K562 (cell line): ENCODE results near the gene HRH4. TPM values are rescaled to one million over a fixed set of nuclear protein-coding genes. Genes with fewer than 3 reads are reported as not detected.

Source experiments
- ATAC-seq: fragments of 200-7000 bp; cut with Tn5 transposase; 3 replicates; pipeline ENCODE4 v1.9.1; 2020; ENCODE audit warnings: moderate library complexity
- BruUV-seq: library from RNA; stranded (reverse); fragments of 400-500 nt; replicated peaks from 2 replicates; lab custom pipeline; 2021; lab: Mats Ljungman, UMichigan
- CTCF ChIA-PET: fragments of 300-600 bp; formaldehyde crosslinking; extraction: SDS; loops from one replicate; lab custom pipeline; 2021; ENCODE audit warnings: low intra/inter-chr PET ratio; lab: Yijun Ruan, JAX
- POLR2A ChIA-PET: fragments of 300-600, 350-650 bp; sonication (Branson Sonifier 250); formaldehyde crosslinking; extraction: SDS; loops from one replicate; lab custom pipeline; 2021; ENCODE audit warnings: antibody characterized with exemption, inconsistent platforms; lab: Yijun Ruan, JAX
- DNase-seq, 4 experiments: peaks; one replicate each; pipeline versions ENCODE4 v3.0.0 to v3.0.0-alpha.2; 2011 to 2018; ENCODE audit warnings: low spot score in 3 of 4, mixed read lengths in 3 of 4; ENCODE audit errors: extremely low read depth in 1 of 4
- FAIRE-seq: peaks from 2 replicates; lab custom pipeline; 2011; peaks lifted over from hg19 to GRCh38; lab: Jason Lieb, UNC
- H2AFZ ChIP-seq: 2 replicates; pipeline ENCODE4 v1.6.0; 2011; ENCODE audit warnings: low read depth, low read length, control low read depth, inconsistent platforms
- H3K27ac ChIP-seq: fragments of 200-600 bp; 3 replicates; pipeline ENCODE4 v1.8.0; 2011; ENCODE audit warnings: low read depth, mild to moderate bottlenecking, control low read depth, inconsistent platforms, low read length, moderate library complexity, mixed read lengths; ENCODE audit errors: extremely low read depth
- H3K27me3 ChIP-seq, 2 experiments: fragments of 300-600 bp in 1 of 2; 2 replicates in 1 of 2; 3 replicates in 1 of 2; pipeline versions ENCODE4 v1.6.0 to v1.8.0; 2011; ENCODE audit warnings: inconsistent platforms in 2 of 2, low read length in 2 of 2, mild to moderate bottlenecking in 1 of 2, mixed read lengths in 1 of 2, moderate library complexity in 1 of 2; ENCODE audit not compliant: control insufficient read depth in 2 of 2, insufficient read depth in 2 of 2
- H3K36me3 ChIP-seq: fragments of 300-600 bp; 3 replicates; pipeline ENCODE4 v1.8.0; 2011; ENCODE audit warnings: mild to moderate bottlenecking, low read length, inconsistent platforms; ENCODE audit not compliant: control insufficient read depth, insufficient read depth
- H3K4me1 ChIP-seq, 2 experiments: fragments of 200-600 bp in 1 of 2; replicated peaks in 1 of 2; 2 replicates in 1 of 2; 3 replicates in 1 of 2; pipeline versions ENCODE4 v1.5.1 to v1.8.0; 2011; ENCODE audit warnings: inconsistent platforms in 2 of 2, low read length in 2 of 2, mild to moderate bottlenecking in 1 of 2, mixed read lengths in 1 of 2, moderate library complexity in 1 of 2; ENCODE audit not compliant: control insufficient read depth in 2 of 2, insufficient read depth in 2 of 2
- H3K4me2 ChIP-seq: 2 replicates; pipeline ENCODE4 v1.6.1; 2011; ENCODE audit warnings: low read length, control low read depth, inconsistent platforms, mixed read lengths; ENCODE audit not compliant: insufficient read depth
- H3K4me3 ChIP-seq: fragments of 200-600 bp; sonication (generic), shearing (Covaris generic); 2 replicates; pipeline ENCODE4 v1.5.1; 2016; ENCODE audit warnings: control low read depth, inconsistent platforms
- H3K79me2 ChIP-seq: fragments of 200-600 bp; 3 replicates; pipeline ENCODE4 v1.8.0; 2011; ENCODE audit warnings: low read length, inconsistent platforms; ENCODE audit not compliant: control insufficient read depth, insufficient read depth
- H3K9ac ChIP-seq, 2 experiments: 2 replicates each; pipeline versions ENCODE4 v1.6.0 to v1.6.1; 2011; ENCODE audit warnings: low read depth in 2 of 2, low read length in 2 of 2, control low read depth in 1 of 2, inconsistent platforms in 1 of 2, mild to moderate bottlenecking in 1 of 2, mixed read lengths in 1 of 2; ENCODE audit not compliant: insufficient read depth in 1 of 2
- H3K9me1 ChIP-seq: one replicate; pipeline ENCODE4 v1.6.0; 2011; ENCODE audit warnings: inconsistent platforms, mild to moderate bottlenecking, low read length, moderate library complexity; ENCODE audit not compliant: control insufficient read depth, insufficient read depth
- H3K9me3 ChIP-seq: replicated peaks from 2 replicates; pipeline ENCODE4 v1.5.1; 2011; ENCODE audit warnings: low read depth, low read length, inconsistent platforms; ENCODE audit not compliant: control insufficient read depth, insufficient read depth
- H4K20me1 ChIP-seq: replicated peaks from 2 replicates; pipeline ENCODE4 v1.6.1; 2011; ENCODE audit warnings: low read length, inconsistent platforms, mixed read lengths; ENCODE audit not compliant: control insufficient read depth, insufficient read depth
- NR4A1 ChIP-seq, 2 experiments: fragments of 250-450 bp in 1 of 2; fragments of 450-650 bp in 1 of 2; sonication (Bioruptor Pico) in 1 of 2; IDR thresholded peaks; 2 replicates each; pipeline versions ENCODE4 v1.4.0 to v1.6.1; 2016 to 2020; ENCODE audit warnings: mild to moderate bottlenecking in 2 of 2, missing compliant biosample characterization in 1 of 2, missing genetic modification characterization in 1 of 2, moderate library complexity in 1 of 2
- RAD51 ChIP-seq: fragments of 450-650 bp; IDR thresholded peaks from 2 replicates; pipeline ENCODE4 v1.7.1; 2016; ENCODE audit warnings: low read depth, mild to moderate bottlenecking, borderline replicate concordance
- TFAM ChIP-seq: fragments of 250-450 bp; sonication (Bioruptor Pico); conservative IDR thresholded peaks from 2 replicates; pipeline ENCODE4 v1.5.0; 2021; ENCODE audit warnings: mild to moderate bottlenecking, moderate library complexity
- WGBS: fragments of 100-300 bp; shearing (Covaris generic); methylation state at CpG from one replicate; pipeline ENCODE4 v1.1.6; 2016; ENCODE audit warnings: low coverage, mixed read lengths; ENCODE audit not compliant: insufficient coverage; ENCODE audit errors: missing lambda C conversion rate; 5-methylcytosine and 5-hydroxymethylcytosine counted together
- in situ Hi-C: fragments of 300-500 bp; cut with MboI; formaldehyde crosslinking; loops from 4 replicates; pipeline ENCODE4 v1.15.0; 2018; ENCODE audit warnings: inconsistent platforms, mixed read lengths
- intact Hi-C: fragments of 100-400 bp; cut with micrococcal nuclease; formaldehyde crosslinking; loops from 2 replicates; pipeline ENCODE4 v1.14.2; 2022
- polyA plus RNA-seq, 8 experiments: library from polyadenylated mRNA; depleted of rRNA in 4 of 8; stranded (reverse) in 5 of 8; unstranded in 3 of 8; fragments of >200 nt; fragmentation: Nextera tagmentation in 2 of 8; fragmentation: Illumina TruSeq in 1 of 8; extraction: Ambion mirVana in 2 of 8; extraction: Trizol in 1 of 8; gene quantifications; 2 replicates each; pipeline versions ENCODE4 v1.2.1 to v1.2.3, GENCODE V29; 2011 to 2014; ENCODE audit warnings: inconsistent platforms in 1 of 8, missing spikeins in 1 of 8
- total RNA-seq, 7 experiments: library from RNA; depleted of rRNA in 6 of 7; stranded (reverse); fragments of >200 nt in 6 of 7; fragmentation: Illumina TruSeq in 2 of 7; extraction: Trizol in 2 of 7; gene quantifications; 2 replicates each; pipeline versions ENCODE4 v1.2.1 to v1.2.3, GENCODE V29; 2011 to 2021; ENCODE audit warnings: low replicate concordance in 1 of 7
- TF ChIP-seq, protein P1 (sequence below): fragments of 450-650 bp; IDR thresholded peaks from 2 replicates; pipeline ENCODE4 v1.6.1; 2016; ENCODE audit warnings: missing biosample characterization, missing genetic modification characterization
- TF ChIP-seq, protein P2 (sequence below): sonication (generic); formaldehyde crosslinking; IDR thresholded peaks from 2 replicates; pipeline ENCODE4 v1.8.0; 2022; ENCODE audit warnings: mild to moderate bottlenecking, missing genetic modification reagents
- TF ChIP-seq, protein P3 (sequence below), 2 experiments: fragments of 450-650 bp; IDR thresholded peaks; 2 replicates each; pipeline ENCODE4 v1.6.1; 2016

The HRH4 gene
- total and polyA plus RNA-seq, 9 of the 15 experiments (the other 6 are each of a cell fraction or from before 2014, with no cell fraction given) = not detected

DNA sequence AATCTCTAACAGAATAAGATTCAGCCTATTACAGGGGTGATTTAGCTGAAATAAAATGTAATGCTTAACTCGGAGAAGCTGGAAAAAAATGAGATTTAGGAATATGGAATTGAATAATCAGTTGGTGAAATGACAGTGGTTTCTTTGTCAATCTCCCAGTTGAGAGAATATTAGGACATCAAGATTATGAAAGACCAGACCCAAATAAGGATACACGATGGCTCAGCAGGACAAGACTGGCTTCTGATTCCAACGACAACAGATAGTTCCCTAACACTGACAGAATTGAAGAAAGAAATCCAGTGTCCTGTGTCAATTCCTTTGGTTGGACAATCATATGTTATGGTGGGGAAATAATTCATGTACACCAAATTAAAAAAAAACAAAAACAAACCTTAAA, 55.8 kb downstream of the HRH4 start:
- H2AFZ ChIP-seq = no peak overlapping the region
- CTCF ChIA-PET = no interaction called here
- H3K79me2 ChIP-seq = no peaks in the 10 kb centered on the region
- H3K9me3 ChIP-seq = no peaks in the 10 kb centered on the region
- no peak overlapping the region for H3K4me2 ChIP-seq
- in situ Hi-C loops = no loop called here
- TF ChIP-seq, protein P1, sequence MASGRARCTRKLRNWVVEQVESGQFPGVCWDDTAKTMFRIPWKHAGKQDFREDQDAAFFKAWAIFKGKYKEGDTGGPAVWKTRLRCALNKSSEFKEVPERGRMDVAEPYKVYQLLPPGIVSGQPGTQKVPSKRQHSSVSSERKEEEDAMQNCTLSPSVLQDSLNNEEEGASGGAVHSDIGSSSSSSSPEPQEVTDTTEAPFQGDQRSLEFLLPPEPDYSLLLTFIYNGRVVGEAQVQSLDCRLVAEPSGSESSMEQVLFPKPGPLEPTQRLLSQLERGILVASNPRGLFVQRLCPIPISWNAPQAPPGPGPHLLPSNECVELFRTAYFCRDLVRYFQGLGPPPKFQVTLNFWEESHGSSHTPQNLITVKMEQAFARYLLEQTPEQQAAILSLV = no peak
- TF ChIP-seq, protein P2, sequence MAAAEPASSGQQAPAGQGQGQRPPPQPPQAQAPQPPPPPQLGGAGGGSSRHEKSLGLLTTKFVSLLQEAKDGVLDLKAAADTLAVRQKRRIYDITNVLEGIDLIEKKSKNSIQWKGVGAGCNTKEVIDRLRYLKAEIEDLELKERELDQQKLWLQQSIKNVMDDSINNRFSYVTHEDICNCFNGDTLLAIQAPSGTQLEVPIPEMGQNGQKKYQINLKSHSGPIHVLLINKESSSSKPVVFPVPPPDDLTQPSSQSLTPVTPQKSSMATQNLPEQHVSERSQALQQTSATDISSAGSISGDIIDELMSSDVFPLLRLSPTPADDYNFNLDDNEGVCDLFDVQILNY (CRISPR knock-in tag) = no peak
- TF ChIP-seq RAD51 (no peak), TFAM (CRISPR knock-in tag) (no peak), NR4A1 (CRISPR knock-in tag; IDR thresholded peaks at IDR 0.05) (no peak), NR4A1 (tag; IDR thresholded peaks at IDR 0.05) (no peak)
- TF ChIP-seq, protein P3, sequence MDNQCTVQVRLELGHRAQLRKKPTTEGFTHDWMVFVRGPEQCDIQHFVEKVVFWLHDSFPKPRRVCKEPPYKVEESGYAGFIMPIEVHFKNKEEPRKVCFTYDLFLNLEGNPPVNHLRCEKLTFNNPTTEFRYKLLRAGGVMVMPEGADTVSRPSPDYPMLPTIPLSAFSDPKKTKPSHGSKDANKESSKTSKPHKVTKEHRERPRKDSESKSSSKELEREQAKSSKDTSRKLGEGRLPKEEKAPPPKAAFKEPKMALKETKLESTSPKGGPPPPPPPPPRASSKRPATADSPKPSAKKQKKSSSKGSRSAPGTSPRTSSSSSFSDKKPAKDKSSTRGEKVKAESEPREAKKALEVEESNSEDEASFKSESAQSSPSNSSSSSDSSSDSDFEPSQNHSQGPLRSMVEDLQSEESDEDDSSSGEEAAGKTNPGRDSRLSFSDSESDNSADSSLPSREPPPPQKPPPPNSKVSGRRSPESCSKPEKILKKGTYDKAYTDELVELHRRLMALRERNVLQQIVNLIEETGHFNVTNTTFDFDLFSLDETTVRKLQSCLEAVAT (IDR thresholded peaks at IDR 0.05) = no peak
- FAIRE-seq = no peak
- H3K27me3 ChIP-seq = no peaks in the 10 kb centered on the region
- ATAC-seq = no peak
- intact Hi-C loops = no loop called here
- POLR2A ChIA-PET = no interaction called here
- no peak overlapping the region for H3K9ac ChIP-seq
- H3K27ac ChIP-seq = no peak overlapping the region
- 0% methylated on average over 3 of the region's 3 CpGs for WGBS
- H3K36me3 ChIP-seq = no peaks in the 10 kb centered on the region
- no TSS peak for BruUV-seq
- DNase-seq = no peak
- H3K4me1 ChIP-seq = no peaks in the 10 kb centered on the region
- H3K9me1 ChIP-seq = no peaks in the 10 kb centered on the region
- no peaks in the 10 kb centered on the region for H4K20me1 ChIP-seq
- H3K4me3 ChIP-seq = no peak overlapping the region
